Measurements from ENCODE around the gene TOP3B. TPM values are rescaled to one million over a fixed set of nuclear protein-coding genes. Genes with fewer than 3 reads are reported as not detected.

The TOP3B gene
- total and polyA plus RNA-seq, 2 experiments from 2014 or later = 35.7 to 77.7 TPM

GRCh38 chr22:21991304-21991596, 8.7 kb upstream of the TOP3B start:
- no peaks in the 10 kb centered on the region for H3K36me3 ChIP-seq (ENCODE audit: insufficient read depth)
- Mint-ChIP-seq H3K9me3 (no peaks in the 10 kb centered on the region), H3K27me3 (ENCODE audit: insufficient read depth, low read depth, poor library complexity) (peaks cover 87% of the 10 kb centered on the region), H3K36me3 (ENCODE audit: low read depth) (no peaks in the 10 kb centered on the region; the same call in 2 of the 3 replicates), H3K27ac (no peak overlapping the region), H3K4me1 (no peaks in the 10 kb centered on the region), H3K4me3 (no peak overlapping the region)
- H3K27ac ChIP-seq (ENCODE audit: low read depth) = no peak overlapping the region
- H3K9me2 ChIP-seq (ENCODE audit: insufficient read depth) = no peaks in the 10 kb centered on the region
- ATAC-seq (no peak), DNase-seq (ENCODE audit: low spot score) (no peak)
- H2AFZ ChIP-seq = no peak overlapping the region
- H4K20me1 ChIP-seq (replicated peaks; ENCODE audit: insufficient read depth) = no peaks in the 10 kb centered on the region
- peaks cover 100% of the 10 kb centered on the region for H3K27me3 ChIP-seq (ENCODE audit: insufficient read depth)
- no peaks in the 10 kb centered on the region for H3K79me2 ChIP-seq (replicated peaks; ENCODE audit: insufficient read depth)
- TF ChIP-seq STAT1 (IDR thresholded peaks at IDR 0.05; ENCODE audit: unreplicated experiment) = no peak
- no peak for TF ChIP-seq POLR2AphosphoS5 (IDR thresholded peaks at IDR 0.05; ENCODE audit: low read depth)
- TF ChIP-seq ZNF462 (CRISPR knock-in tag; IDR thresholded peaks at IDR 0.05) = no peak
- no peak for TF ChIP-seq ZNF331 (CRISPR knock-in tag; IDR thresholded peaks at IDR 0.05; ENCODE audit: low read depth)
- TF ChIP-seq EZH2phosphoT487 (IDR thresholded peaks at IDR 0.05; ENCODE audit: unreplicated experiment) = no peak
- no peak for TF ChIP-seq ZNF114 (CRISPR knock-in tag; IDR thresholded peaks at IDR 0.05)
- TF ChIP-seq NANOG (IDR thresholded peaks at IDR 0.05; ENCODE audit: borderline replicate concordance) = no peak
- TF ChIP-seq CREB1 (CRISPR knock-in tag; IDR thresholded peaks at IDR 0.05; ENCODE audit: low read depth) = no peak
- no peak for TF ChIP-seq ETS1 (IDR thresholded peaks at IDR 0.05)
- no peak for TF ChIP-seq JUNB (IDR thresholded peaks at IDR 0.05; ENCODE audit: unreplicated experiment)
- TF ChIP-seq REST (IDR thresholded peaks at IDR 0.05; ENCODE audit: unreplicated experiment) = no peak
- TF ChIP-seq CTCF (conservative IDR thresholded peaks at IDR 0.05; ENCODE audit: low read depth in 2 of 2) = no peak
- no peak for TF ChIP-seq EZH2 (IDR thresholded peaks at IDR 0.05; ENCODE audit: low read depth, unreplicated experiment)
- H3K4me2 ChIP-seq = no peak overlapping the region
- no peaks in the 10 kb centered on the region for H3K4me1 ChIP-seq (ENCODE audit: insufficient read depth)
- H3F3A ChIP-seq (replicated peaks; ENCODE audit: low read depth) = no peaks in the 10 kb centered on the region
- no peak overlapping the region for H3K4me3 ChIP-seq

Data from GM23338 (cell line).